Stimulated activated CD8-positive, alpha-beta memory T cell treated with anti-CD3 and anti-CD28 coated beads, Interleukin-15, amount 100 ng/mL, for 24 hours (primary cell): ENCODE data around the gene CCDC74A.
"Not testable (repeated sequence)": the region's sequence is repeated elsewhere in the genome, so short reads cannot be mapped to it uniquely, and the experiment has no call there.

Experiments used
- DNase-seq: peaks from one replicate; pipeline ENCODE4 v3.0.0-alpha.2; 2020; ENCODE audit warnings: low read depth

CCDC74A gene

GRCh38 chr2:131503587-131503986 is 24.1 kb upstream of the CCDC74A start:
- DNase-seq = not testable (repeated sequence)

DNA sequence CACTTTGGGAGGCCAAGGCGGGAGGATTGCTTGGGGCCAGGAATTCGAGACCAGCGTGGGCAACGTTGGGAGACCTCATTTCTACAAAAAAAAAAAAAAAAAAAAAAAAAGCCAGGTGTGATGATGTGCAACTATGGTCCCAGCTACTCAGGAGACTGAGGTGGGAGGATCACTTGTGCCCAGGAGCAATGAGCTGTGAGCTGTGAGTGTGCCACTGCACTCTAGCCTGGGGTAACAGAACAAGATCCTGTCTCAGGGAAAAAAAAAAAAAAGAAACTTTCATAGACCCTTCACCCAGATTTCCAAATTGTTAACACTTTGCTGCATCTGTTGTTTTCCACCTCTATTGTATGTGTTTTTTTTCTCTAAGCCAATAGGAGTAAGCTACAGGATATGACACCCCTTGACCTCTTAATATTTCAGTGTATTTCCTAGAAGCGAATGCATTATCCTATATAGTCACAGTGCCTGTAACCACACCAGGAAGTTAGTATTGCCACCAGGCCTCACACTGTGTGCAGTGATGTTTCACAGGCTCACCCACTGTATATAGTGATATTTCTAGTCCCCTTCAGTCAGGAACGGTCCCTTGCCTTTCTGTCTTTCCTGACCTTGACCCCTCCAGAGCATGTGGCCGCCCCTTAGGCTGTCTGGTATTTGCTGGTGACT is 23.5 kb upstream of the CCDC74A start:
- not testable (repeated sequence) for DNase-seq

- no peak for DNase-seq
These were observed 18.1 kb upstream of the CCDC74A start for GRCh38 chr2:131509615-131510014.

DNA sequence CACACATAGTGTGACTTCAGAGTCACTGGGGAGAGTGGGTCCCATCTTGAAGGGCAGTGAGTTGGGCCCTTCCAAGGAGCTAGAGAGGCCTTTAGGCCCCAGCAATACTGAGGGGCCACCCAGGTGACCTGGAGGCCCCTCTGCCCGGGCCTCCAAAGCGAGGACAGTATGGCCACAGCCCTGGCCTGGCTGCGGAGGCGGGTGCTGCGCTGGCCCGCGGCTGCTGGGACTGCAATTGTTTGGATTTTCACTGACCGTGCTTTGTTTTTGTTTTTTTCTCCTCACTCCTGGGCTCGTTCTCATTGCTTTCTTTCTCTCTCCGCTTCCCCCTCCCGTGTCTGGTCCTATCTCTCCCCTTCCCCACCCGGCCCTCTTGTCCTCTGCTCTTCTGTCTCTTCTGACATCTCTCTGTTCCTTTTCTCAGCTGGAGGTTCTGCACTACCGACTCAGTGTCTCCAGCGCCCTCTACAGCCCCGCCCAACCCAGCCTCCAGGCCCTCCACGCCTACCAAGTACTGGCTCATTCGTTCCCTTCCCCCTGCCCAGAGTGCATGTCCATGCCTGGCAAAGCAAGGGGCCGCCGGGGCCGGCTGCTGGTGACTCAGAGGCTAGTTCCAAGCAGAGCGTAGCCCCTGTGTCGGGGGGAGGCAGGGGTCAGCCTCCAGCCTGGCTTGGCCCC is 16.3 kb upstream of the CCDC74A start:
- not testable (repeated sequence) for DNase-seq

DNA sequence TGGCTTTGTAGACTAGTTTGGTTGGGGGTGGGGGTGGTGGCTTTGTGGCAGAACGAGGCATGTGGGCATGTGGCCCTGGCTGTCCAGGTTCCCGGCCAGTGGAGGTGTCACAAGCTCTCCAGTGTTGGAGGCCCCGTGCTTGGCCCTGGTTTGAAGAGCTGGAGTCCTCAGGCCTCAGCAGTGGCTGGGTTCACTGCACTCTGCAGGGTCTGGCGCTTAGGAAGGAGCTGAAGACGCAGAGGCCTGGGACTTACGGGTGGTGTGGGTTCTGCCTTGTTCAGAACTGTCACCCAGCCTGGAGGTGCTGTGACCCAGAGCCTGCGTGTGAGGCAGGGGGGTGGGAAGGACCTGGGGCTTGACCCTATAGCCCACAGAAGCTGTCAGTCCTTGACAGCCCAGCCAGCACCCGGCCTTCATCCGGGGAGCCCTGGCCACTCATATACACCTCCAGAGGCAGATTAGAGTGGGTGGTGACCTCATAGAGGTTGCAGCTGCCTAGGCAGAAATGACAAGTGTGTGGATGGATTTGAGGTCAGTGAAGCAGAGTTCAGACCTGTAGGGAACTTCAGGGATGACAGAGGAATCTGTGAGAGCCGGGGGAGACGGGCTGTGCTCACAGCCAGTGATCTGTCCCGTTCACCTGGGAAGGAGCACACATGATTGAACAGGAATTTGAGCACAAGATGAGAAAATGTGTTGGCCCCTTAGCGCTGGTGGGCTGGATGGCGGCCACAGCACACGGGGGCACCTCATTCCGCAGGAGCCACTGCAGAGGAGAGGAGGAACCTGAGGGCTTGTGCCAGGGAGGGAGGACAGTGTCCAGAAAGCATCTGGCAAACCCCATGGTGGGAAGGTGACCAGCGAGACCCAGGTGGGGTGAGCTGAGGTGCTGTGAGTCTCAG is 15.5 kb upstream of the CCDC74A start:
- DNase-seq = not testable (repeated sequence)

GRCh38 chr2:131514408-131515166 is 13.1 kb upstream of the CCDC74A start:
- not testable (repeated sequence) for DNase-seq

DNA sequence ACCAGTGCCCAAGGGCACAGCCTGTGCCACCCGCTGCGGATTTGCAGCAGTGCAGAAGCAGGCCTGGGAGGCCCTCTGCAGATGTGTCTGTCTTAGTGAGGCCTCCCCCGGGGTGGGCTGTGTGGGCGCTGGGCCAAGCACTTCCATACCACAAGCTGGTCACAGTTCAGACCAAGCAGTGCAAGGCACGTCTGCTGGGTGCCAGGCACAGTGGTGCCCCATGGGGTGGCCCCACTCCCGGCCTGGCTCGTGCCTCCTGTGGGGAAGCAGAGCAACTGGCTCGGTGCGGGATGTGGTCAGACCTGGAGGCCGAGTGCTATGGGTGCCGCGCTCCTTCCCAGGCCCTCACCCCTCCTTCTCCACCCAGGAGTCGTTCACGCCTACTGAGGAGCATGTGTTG is 12.5 kb upstream of the CCDC74A start:
- DNase-seq = not testable (repeated sequence)

DNA sequence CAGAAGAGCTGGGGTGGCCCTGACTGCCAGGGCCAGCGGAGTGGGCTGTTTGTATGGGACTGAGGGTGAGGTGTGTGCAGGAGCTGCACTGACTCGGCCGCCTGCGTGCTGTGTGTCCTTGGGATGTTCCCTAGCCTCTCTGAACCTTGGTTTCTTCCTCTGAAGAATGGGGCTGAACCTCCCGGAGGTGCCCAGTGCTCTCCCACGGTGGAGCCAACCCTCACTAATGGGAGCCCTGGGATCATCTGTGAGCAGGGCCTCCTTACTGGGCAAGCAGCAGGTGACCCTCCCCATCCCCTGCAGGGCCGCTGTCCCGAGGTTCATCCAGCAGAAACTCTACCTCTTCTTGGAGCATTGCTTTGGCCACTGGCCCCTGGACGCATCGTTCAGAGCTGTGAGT is 11.7 kb upstream of the CCDC74A start:
- no peak for DNase-seq

GRCh38 chr2:131516621-131517020 is 11.1 kb upstream of the CCDC74A start:
- not testable (repeated sequence) for DNase-seq

- DNase-seq = no peak
These were observed 10.4 kb upstream of the CCDC74A start for GRCh38 chr2:131517106-131517831.

GRCh38 chr2:131517856-131518255 is 9.8 kb upstream of the CCDC74A start:
- not testable (repeated sequence) for DNase-seq

DNA sequence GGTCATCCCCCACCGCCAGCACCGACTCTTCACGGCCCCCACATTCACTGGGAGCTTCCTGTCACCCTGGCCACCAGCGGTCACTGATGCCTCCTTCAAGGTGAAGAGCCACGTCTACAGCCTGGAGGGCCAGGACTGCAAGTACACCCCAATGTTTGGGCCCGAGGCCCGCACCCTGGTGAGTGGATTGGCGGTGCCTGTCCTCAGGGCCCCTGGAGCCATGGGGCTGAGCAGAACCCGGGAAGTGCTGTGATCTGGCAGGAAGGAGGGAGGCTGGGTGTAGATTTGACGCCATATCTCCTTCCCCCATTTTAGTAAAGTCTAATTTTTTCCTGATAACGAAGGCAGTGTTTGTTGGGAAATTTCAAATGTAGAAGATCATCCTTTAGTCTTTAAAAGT is 9.2 kb upstream of the CCDC74A start:
- not testable (repeated sequence) for DNase-seq

GRCh38 chr2:131519466-131519865 is 8.2 kb upstream of the CCDC74A start:
- DNase-seq = no peak

DNA sequence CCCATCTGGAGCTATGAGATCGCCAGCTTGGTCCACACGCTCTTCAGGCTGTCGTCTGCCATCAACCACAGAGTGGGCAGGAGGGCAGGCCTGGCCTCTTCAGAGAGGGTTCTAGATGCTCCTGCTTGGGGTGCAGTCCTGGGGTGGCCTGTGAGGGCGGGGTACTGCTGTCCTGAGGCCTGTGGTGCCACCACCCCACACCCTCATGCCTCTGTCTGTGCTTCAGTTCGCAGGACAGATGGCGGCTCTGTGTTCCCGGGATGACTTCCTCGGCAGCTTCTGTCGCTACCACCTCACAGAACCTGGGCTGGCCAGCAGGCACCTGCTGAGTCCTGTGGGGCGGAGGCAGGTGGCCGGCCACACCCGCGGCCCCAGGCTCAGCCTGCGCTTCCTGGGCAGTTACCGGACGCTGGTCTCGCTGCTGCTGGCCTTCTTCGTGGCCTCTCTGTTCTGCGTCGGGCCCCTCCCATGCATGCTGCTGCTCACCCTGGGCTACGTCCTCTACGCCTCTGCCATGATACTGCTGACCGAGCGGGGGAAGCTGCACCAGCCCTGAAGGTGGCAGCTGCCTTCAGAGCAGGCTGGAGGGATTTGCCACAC is 7.7 kb upstream of the CCDC74A start:
- not testable (repeated sequence) for DNase-seq

DNA sequence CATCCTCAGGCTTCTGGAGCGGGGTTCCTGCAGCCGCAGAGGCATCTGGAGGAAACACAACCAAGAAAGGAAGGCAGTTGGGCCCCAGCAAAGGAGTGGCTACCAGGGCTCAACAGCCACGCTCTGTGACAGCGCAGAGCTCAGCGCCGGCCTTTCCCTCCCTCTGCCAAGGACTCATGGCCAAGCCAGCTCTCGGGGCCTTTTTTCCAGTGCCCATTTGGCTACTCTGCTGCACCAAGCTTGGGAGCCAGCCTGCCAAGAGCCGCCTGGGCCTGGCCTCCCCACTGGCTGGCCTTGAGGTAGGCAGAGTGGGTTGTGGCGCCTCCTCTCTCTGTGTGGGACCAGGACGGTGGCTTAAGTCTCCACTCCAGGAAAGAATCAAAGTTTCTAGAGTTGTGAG is 7.2 kb upstream of the CCDC74A start:
- DNase-seq = no peak

GRCh38 chr2:131521524-131521923 is 6.2 kb upstream of the CCDC74A start:
- DNase-seq = not testable (repeated sequence)

- no peak for DNase-seq
These were observed 5.5 kb upstream of the CCDC74A start for GRCh38 chr2:131521961-131522781.

DNA sequence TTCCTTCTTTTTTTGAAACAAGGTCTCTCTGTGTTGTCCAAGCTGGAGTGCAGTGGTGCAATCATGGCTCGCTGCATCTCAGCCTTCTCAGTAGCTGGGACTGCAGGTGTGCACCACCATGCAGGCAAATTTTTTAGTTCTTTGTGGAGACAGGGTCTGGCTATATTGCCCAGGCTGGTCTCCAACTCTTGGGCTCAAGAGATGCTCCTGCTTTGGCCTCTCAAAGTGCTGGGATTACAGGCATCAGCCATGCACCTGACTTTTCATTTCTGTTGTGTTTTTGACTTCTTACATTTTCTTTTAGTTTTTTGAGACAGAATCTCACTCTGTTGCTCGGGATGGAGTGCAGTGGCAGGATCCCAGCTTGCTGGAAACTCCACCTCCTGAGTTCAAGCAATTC is 2.4 kb upstream of the CCDC74A start:
- DNase-seq = not testable (repeated sequence)

- DNase-seq = not testable (repeated sequence)
These were observed 1.5 kb downstream of the CCDC74A start for GRCh38 chr2:131528981-131529863.
